HG02973 (cell line): ENCODE results near the gene MRC2.
"Not testable (repeated sequence)": the region's sequence is repeated elsewhere in the genome, so short reads cannot be mapped to it uniquely, and the experiment has no call there.

Experiments
- ATAC-seq: cut with Tn5 transposase; IDR thresholded peaks from one replicate; pipeline ENCODE4 v1.9.1; 2021; ENCODE audit warnings: moderate library complexity; ENCODE audit not compliant: unreplicated experiment

The MRC2 gene

DNA sequence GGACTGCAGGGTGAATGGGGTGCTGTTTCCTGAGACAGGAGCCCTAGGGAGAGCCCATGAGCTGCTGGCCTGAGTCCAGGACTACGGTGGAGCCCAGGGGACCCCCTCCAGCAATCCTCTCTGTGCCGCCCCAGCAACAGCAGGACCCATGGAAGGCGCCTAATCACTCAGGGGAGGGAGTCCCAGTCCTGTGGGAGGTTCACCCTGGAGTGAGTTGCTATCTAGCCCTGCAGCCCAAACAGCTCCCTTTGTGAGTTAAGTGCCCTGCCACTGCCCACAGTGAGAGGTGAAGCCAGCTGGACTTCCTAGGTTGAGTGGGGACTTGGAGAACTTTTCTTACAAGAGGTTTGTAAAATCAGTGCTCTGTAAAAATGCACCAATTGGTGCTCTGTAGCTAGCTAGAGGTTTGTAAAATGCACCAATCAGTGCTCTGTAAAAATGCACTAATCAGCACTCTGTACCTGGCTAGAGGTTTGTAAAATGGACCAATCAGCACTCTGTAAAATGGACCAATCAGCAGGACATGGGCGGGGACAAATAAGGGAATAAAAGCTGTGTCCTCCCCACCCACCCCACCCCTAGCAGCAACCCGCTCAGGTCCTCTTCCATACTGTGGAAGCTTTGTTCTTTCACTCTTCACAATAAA lies 67.7 kb downstream of the MRC2 start:
- ATAC-seq = not testable (repeated sequence)

- ATAC-seq = no peak
These were observed 68.8 kb downstream of the MRC2 start for GRCh38 chr17:62696256-62696655.

DNA sequence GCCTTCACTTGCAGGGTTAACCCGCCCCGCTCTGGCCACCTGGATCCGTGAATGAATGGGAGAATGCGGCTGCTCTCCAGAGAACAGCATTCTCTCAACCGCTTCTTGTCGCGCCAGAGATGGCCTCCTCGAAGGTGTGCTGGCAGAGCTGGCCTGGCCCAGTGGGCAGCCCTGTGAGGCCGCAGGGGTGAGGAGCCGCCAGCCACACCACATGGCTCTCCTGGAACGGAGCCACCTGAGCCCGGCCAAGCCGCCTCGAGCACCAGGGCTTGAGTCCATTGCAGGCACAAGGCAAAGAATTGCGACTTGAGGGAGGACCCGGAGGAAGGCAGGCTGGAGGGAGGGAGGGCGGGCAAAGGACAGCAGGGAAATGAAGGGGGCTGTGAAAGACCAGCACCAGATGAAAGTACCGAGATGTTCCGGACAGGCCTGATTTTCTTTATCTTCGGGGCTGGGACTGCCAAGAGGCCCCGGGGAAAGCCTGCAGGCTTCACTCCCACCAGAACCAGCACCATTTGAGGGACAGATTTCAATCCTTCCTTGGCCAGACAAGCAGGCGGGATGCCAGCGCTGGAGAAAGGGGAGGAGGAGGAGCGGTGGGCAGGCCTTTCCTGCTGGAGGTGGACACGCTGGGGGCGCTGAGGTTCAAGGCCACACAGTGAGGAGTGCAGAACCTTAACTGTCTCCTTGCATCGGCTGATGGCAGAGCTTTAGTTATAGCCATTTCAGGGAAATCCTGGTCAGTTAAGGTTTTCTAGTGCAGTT lies 69.4 kb downstream of the MRC2 start:
- ATAC-seq = no peak

- not testable (repeated sequence) for ATAC-seq
These were observed 71.0 kb downstream of the MRC2 start for GRCh38 chr17:62698459-62698858.

DNA sequence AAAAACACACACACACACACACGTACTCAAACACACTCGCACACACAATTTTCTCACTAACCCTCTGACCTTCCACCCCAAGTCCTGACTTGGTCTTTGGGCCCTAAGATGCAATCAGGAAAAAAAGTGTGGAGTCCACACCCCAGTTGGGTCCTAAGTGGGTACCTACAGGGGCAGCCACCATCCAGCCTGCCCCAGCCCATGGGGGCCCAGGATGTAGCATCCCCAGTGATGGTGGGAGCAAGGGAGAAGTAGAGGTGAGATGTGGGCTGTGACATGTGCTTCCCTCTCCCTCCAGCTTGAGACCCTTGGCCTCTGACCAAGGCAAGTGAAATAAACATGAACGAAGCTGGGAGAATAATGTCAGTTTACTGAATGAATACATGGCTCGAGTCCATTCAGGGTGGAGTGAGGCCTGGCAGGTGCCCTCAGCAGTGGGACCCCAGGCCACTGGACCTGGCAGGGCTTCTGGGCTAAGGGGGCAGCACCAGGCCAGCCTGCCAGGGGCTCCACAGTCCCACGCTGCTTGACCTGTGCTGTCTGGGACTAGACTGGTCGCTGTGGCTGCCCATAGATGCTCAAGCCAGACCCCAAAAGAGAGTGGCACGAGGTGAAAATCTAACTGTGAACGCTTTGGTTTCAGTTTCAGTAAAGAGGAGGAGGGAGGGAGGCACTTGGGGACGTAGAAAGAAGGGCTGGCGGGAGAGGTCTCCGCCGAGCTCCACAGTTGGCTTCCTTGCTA lies 73.7 kb downstream of the MRC2 start:
- ATAC-seq = no peak

DNA sequence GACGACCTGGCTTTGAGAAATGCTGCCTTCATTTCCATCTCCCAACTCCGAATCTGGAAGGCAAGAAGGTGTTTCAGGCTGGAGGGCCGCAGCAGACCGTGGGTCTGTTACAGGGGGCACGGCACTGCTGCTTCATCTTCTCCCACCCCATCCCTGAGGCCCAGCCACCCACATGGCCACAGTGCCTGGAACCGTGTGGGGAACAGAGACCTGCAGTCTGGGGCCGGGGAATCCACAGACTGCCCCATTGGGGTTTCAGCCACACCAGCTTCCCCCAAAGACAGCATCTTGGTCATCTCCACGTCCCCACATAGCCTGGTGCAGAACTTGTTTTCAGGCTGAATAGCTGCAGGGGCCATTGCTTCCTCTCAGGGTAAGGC lies 74.2 kb downstream of the MRC2 start:
- no peak for ATAC-seq

DNA sequence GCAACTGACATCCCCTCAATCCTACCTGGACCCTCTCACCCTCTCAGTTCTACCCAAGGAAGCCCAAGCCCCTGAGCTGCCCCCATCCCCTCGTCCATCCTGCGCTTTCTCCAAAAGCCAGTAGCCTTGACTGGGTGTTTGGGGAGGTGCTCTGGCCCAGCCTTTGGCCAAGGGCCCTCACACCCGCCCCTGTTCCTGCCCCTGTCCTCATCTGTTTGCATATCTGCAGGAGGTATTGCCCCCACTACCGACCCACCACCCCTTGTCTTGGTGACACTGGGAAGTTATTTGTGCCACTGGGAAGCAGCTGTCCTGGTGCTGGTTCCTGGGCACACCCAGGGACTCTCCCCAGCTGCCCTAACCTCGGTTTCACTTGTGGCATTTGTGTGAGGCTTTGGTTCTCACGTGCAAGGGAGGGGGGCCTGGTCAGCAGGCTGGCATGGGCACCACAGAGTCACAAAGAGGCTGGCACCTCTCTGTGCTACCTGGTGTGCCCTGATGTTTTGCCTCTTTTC lies 75.3 kb downstream of the MRC2 start:
- ATAC-seq = no peak

GRCh38 chr17:62703261-62703775 lies 75.8 kb downstream of the MRC2 start:
- ATAC-seq = no peak

- peak; percentile 80 for ATAC-seq
These were observed 76.4 kb downstream of the MRC2 start for GRCh38 chr17:62703776-62704380.

GRCh38 chr17:62704381-62704971 lies 77.0 kb downstream of the MRC2 start:
- no peak for ATAC-seq

DNA sequence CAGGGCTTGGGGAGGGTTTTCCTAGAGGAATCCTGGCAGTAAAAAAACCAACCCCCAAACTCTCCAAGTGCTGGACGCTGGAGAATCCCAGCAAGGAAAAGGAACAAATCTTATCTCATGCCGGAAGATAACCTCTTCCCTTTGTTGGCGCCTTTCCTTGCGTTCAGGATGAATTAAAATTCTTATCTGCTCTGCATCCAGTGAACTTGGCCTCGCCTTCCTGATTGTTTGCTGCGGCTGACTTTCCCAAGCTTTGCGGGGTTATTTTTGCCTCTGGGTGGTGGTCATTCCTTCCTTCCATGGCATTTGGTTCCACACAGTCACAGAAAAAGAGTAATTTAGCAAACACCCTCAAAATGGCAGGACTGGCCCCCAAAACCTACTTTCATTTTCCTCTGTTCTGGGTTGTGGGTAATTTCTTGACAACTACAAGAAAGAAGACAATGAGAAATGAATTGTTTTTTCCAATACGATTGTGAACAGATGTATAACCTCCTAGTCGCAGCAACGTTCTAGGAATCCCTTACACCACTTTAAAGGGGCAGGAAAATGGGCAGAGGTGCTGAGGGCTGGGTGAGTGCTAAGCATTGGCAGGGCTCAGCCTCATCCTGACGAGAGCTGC lies 77.8 kb downstream of the MRC2 start:
- ATAC-seq = no peak

DNA sequence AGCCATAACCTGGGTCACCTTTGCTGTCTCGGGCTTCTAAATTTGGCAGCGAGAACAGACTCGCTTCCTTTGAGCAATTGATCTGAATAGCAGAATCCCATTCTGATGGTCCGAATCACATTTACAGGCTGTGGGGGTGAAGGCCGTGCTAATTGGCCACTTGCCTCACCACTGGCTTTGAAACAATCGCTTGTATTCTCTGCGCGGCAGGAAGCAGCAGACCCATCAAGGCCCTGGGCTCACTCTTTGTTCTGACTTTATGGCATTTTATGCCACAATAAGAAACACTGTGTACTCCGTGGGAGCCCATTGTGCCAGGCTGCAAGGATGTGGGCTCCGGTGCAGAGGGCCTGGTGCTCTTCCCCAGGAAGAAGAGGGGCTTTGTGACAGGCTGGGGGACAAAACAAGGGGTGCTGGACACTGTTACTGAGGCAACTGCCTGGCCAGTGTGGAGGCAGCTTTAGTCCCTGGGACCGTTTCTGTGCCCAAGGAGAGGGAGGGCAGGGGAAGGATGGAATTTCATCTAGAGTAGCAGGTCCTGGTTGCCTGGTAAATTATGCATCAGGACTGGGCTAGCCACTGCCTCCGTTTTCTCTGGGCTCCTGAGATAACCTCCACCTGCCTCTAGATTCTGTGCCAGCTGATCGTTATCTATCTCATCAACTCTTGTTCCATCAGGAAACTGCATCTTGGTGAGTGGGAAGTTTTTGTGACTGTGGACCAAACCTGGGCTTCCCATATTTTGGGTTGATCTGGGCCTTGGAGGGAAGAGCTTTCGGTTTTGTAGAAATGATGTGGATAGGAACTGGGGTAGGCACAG lies 78.5 kb downstream of the MRC2 start:
- ATAC-seq = no peak

DNA sequence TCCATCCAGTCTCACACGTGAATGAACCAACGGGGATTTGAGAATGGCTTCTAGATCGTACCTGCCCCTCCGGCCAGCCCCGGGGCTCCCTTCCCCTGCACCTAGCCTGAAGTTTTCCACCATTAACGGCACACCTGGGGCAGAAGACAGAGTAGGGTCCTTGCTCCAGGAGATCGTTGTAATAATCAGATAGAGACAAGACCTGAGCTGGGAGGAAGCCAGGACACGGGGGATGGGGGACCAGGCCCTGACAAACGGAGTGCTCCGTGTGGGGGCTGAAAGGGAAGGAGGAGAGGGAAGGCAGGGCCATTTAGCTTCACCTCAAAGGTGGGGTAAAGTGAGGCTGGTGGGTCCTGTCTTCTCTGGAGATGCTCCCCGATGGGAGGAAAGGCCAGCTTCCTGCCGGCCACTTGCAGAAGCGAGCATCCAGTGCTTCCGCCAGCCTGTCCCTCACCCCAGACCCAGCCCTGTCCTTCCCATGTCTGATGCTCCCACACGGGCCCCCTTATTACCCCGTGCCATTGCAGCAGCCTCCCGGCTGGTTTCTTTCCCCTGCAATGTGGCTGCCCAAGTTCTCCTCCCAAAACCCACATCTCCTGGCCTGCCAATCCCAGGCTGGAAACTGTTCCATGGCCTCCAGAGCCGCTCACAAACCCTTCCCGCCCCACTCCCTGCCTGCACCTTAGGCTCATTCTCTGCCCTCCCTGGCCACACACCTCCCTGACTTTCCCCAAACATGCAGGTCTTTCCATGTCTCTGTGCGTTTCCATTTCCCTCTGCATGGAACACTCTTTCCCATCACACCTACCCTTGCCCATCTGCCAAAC lies 79.3 kb downstream of the MRC2 start:
- ATAC-seq = no peak

GRCh38 chr17:62707425-62707739 lies 79.9 kb downstream of the MRC2 start:
- no peak for ATAC-seq

DNA sequence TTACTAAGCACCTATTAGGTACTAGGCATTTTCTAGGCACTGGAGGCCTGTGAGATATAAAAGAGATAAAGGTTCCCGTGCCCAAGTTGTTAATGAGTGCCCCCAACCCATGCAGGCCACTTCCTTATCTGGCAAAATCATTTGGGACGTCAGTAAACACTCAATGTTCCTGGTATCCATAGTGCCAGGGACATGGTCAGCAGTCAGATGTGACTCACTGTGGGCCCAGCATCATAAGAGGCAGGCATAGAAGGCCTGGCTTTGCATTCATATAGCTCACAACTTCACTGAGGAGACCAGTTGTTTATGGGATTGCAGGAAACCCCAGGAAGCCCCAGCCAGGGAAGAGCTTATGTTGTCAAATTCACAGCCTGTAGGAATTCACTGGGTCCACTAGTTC lies 81.1 kb downstream of the MRC2 start:
- no peak for ATAC-seq

GRCh38 chr17:62712171-62712581 lies 84.7 kb downstream of the MRC2 start:
- ATAC-seq = no peak

- ATAC-seq = no peak
These were observed 85.8 kb downstream of the MRC2 start for GRCh38 chr17:62713086-62713881.
